VCaP (cell line): ENCODE results near the gene C16orf74.
A peak's percentile ranks its signal among the peaks of the same experiment; 100 is the strongest.

Experiments
- H3K27ac ChIP-seq: fragments of 450-650 bp; 2 replicates; pipeline ENCODE4 v1.5.1; 2017
- TF ChIP-seq, protein P1 (sequence below): fragments of 450-650 bp; conservative IDR thresholded peaks from 2 replicates; pipeline ENCODE4 v1.5.1; 2017; ENCODE audit warnings: mild to moderate bottlenecking, moderate library complexity

The C16orf74 gene

DNA sequence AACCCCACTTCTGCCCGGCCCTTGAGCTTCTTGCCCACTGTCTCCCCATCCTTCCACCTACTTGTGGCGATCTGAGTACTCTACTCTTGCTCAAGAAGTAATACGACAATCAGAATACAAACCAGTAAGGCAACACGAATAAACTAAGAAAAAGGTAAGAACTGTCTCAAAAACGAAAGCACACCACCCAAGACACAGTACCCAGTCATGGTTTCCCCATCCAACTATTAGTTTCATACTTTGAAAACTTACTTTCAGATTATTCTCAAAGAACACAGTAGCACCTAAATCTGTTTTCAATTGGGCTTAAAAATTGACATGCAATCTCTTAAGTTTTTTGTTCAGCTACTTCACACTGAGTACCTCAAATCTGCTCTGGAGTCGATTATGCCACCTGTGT lies 76.1 kb downstream of the C16orf74 start:
- TF ChIP-seq, protein P1, sequence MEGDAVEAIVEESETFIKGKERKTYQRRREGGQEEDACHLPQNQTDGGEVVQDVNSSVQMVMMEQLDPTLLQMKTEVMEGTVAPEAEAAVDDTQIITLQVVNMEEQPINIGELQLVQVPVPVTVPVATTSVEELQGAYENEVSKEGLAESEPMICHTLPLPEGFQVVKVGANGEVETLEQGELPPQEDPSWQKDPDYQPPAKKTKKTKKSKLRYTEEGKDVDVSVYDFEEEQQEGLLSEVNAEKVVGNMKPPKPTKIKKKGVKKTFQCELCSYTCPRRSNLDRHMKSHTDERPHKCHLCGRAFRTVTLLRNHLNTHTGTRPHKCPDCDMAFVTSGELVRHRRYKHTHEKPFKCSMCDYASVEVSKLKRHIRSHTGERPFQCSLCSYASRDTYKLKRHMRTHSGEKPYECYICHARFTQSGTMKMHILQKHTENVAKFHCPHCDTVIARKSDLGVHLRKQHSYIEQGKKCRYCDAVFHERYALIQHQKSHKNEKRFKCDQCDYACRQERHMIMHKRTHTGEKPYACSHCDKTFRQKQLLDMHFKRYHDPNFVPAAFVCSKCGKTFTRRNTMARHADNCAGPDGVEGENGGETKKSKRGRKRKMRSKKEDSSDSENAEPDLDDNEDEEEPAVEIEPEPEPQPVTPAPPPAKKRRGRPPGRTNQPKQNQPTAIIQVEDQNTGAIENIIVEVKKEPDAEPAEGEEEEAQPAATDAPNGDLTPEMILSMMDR = no peak
- peak overlapping the region; percentile 28; the same call in 1 of the 2 replicates for H3K27ac ChIP-seq

DNA sequence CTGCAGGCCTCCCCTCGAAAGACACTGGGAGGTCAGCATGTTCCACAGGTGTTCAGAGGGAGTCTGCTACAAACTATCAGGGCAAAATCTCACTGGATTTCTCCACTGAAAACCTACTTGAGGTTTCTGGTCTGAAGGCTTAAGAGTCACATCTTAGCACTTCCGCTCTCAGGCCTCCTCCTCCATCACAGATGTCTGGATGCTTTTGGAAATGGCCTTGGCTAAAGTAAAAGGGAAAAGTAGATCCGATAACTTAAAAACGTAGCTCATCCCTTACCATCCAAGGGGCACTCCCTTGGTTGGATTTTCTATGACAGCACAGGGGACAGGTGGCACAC lies 76.5 kb downstream of the C16orf74 start:
- TF ChIP-seq, protein P1 = no peak
- H3K27ac ChIP-seq = peak overlapping the region; percentile 28; the same call in 1 of the 2 replicates

DNA sequence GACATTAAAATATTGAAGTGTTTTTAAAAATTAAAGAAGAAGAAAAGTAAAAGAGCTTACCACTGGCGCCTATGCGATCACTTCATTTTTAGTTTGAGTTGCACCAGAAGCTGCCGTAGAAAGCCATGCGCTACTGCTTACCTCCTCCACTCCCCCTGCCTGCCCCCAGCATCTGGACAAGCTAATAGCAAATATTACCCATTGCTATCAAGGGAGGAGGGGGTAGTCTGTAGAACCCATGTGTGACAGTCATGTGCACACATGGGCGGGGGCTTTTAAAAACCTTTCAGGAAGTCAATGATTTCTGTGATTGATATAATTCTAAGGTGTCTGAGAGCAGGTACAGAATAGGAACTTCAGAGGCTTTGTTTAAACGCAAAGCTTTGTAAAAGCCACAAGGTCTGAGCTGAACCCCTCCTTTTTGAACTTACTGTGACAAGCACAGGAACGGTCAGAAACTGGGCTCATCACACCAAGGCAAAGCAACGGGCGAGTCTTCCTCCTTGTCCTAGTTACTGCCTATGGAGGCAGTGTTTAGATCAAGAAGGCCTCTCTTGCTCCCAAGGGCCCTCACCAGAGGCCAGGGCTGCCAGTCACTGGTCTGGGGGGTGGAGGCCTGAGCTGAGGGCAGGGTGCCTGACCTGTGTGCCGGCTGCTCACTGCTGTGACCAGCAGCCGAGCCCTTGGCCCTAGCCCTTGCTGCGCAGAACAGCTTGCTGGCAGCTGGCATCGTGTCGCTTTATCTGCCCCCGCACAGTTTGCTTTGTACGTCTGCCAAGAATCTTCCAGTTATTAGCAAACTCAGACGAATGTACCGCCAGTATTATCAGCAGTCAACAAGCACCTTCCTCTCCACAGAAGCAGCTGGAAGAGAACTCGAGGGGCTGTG lies 77.1 kb downstream of the C16orf74 start:
- peak overlapping the region; percentile 28; the same call in 1 of the 2 replicates for H3K27ac ChIP-seq
- TF ChIP-seq, protein P1 = no peak

DNA sequence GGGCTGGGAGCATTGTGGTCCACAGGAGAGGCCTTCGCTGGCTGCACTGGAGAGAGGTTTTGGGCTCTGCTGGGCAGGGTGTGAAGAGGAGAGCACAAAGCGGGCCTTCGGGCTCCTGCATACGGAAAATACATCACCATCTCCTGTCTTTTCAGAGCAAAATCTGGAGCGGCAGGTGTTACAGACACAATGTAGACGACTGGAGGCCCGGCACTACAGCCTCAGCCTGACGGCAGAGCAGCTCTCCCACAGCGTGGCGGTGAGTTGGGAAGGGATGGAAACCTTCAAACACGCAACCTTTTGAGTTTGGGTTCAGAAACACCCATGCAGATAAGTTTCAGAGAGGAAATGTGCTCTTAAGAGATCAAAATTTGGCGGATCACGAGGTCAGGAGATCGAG lies 80.1 kb downstream of the C16orf74 start:
- no peak overlapping the region for H3K27ac ChIP-seq
- TF ChIP-seq, protein P1 = no peak

DNA sequence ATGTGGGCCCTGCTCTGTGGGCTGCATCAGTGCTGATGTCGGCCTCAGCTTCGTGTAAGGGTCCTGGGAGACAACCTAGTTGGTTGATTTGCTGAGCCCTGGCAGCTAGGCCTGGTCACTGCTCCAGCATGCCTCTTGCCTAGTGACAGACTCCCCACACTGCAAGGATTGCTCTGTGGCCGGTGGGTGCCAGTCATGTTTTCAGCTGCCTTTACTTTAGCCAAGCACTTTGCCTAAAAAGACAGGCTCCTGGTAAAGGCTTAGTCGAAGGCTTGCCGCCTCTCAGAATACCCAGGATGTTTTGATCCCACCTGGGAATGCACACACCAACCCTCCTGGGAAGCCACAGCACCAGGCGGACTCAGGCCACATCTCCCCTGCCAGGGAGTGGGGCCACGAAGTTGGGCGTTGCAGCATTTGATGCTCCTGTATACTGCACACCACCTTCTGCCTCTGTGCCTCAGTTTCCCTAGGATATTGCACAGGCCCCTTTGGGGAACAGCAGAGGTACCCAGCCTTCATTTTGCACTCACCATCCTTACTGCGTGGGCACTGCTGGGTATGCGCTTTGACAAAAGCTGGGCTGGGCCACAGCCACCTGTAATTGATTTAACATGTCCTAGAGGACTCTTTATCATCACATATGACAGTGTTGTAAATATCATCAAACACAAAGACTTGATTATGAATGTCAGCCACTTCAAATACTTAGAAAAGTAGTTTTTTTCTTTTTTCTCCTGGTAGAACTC lies 82.0 kb downstream of the C16orf74 start:
- H3K27ac ChIP-seq = no peak overlapping the region
- TF ChIP-seq, protein P1 = no peak

DNA sequence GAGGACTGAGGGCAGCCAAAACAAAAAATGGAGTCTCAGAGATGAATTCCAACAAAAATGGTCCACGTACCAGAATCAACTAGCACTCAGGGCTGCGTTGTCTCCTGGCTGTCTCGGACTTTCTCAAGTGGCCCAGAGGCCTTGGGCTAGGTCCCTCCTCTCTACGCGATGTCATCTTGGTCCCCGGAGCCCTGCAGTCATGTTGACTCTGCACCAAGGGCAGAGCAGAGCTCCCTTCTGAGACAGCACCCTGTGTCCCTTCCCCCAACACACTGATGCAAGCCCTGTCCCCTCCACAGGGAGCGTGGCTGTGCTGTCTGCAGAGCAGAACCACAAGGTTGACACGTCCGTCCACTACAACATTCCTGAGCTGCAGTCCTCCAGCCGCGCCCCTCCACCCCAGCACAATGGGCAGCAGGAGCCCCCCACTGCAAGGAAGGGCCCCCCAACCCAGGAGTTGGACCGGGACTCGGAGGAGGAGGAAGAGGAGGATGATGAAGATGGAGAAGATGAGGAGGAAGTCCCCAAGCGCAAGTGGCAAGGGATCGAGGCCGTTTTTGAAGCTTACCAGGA lies 83.0 kb downstream of the C16orf74 start:
- no peak overlapping the region for H3K27ac ChIP-seq
- TF ChIP-seq, protein P1 = no peak

DNA sequence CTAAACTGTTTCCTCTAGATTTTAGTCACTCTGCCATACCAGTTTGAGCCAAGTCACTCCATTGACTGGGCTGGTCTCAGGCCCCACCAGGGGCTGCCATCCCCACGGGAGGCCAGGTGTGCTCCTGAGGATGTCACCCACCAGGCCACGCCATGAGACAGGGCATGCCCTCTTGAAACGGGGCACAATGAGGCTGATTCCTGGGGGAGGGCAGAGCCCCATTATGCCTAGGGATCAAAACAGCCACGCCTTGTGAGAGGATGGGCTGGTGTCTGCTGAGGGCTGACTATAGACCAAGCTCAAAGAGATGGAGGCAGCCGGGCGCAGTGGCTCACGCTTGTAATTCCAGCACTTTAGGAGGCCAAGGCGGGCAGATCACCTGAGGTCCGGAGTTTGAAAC lies 83.6 kb downstream of the C16orf74 start:
- no peak overlapping the region for H3K27ac ChIP-seq
- TF ChIP-seq, protein P1 = no peak
